CD4-positive, alpha-beta T cell treated with Interleukin-2 at 100 ng/mL for 4 hours (primary cell): ENCODE results near the gene TSHZ1.

Experiments used
- DNase-seq: peaks from one replicate; pipeline ENCODE4 v3.0.0-alpha.2; 2020; ENCODE audit warnings: low spot score

The TSHZ1 gene

GRCh38 chr18:75220551-75221355 is 10.2 kb downstream of the TSHZ1 start:
- DNase-seq, result no peak

- no peak for DNase-seq
These were observed 10.8 kb downstream of the TSHZ1 start for GRCh38 chr18:75221397-75221796.

GRCh38 chr18:75221897-75222296 is 11.3 kb downstream of the TSHZ1 start:
- peak; percentile 15 for DNase-seq

- no peak for DNase-seq
These were observed 11.8 kb downstream of the TSHZ1 start for GRCh38 chr18:75222407-75222806.

- no peak for DNase-seq
These were observed 13.2 kb downstream of the TSHZ1 start for GRCh38 chr18:75223687-75224347.

GRCh38 chr18:75226286-75226955 is 15.8 kb downstream of the TSHZ1 start:
- DNase-seq, result no peak

- no peak for DNase-seq
These were observed 16.3 kb downstream of the TSHZ1 start for GRCh38 chr18:75226956-75227316.

GRCh38 chr18:75227535-75228296 is 17.1 kb downstream of the TSHZ1 start:
- no peak for DNase-seq

- DNase-seq, result no peak
These were observed 18.4 kb downstream of the TSHZ1 start for GRCh38 chr18:75228967-75229366.

GRCh38 chr18:75229437-75229836 is 18.8 kb downstream of the TSHZ1 start:
- no peak for DNase-seq

- no peak for DNase-seq
These were observed 19.8 kb downstream of the TSHZ1 start for GRCh38 chr18:75230163-75231052.

GRCh38 chr18:75231053-75231406 is 20.4 kb downstream of the TSHZ1 start:
- no peak for DNase-seq

- DNase-seq, result no peak
These were observed 24.3 kb downstream of the TSHZ1 start for GRCh38 chr18:75234901-75235300.

- DNase-seq, result no peak
These were observed 25.3 kb downstream of the TSHZ1 start for GRCh38 chr18:75235896-75236295.

GRCh38 chr18:75238100-75238499 is 27.5 kb downstream of the TSHZ1 start:
- DNase-seq, result no peak

- no peak for DNase-seq
These were observed 28.2 kb downstream of the TSHZ1 start for GRCh38 chr18:75238786-75239185.

GRCh38 chr18:75240433-75240832 is 29.8 kb downstream of the TSHZ1 start:
- DNase-seq, result no peak

- DNase-seq, result no peak
These were observed 31.1 kb downstream of the TSHZ1 start for GRCh38 chr18:75241705-75242104.

GRCh38 chr18:75244351-75245313 is 34.0 kb downstream of the TSHZ1 start:
- peak; percentile 29 for DNase-seq
